ENCODE results near the gene PAPSS2. TPM values are rescaled to one million over a fixed set of nuclear protein-coding genes. Genes with fewer than 3 reads are reported as not detected.

The PAPSS2 gene
- total RNA-seq, 2 donors from 2014 or later: 20.4 to 22.1 TPM

DNA sequence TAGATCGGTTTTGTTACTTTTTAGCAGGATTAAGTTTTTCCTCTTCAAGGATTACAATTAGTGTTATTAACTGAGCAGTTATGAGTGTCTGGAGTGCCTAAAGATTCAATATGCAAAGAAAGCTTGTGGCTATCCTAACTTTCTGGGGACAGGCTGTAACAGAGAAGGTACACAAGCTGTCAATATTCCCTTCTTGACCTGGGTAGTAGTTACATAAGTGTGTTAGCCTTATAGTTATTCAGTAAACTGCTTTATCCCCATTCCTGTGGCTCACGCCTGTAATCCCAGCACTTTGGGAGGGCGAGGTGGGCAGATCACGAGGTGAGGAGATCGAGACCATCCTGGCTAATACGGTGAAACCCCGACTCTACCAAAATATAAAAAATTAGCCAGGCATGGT lies 126.7 kb downstream of the PAPSS2 start:
- no peak for ATAC-seq (ENCODE audit: insufficient number of reproducible peaks, low FRiP score, low read depth)
- Histone ChIP-seq H3K27me3 (replicated peaks; ENCODE audit: insufficient read depth) (no peaks in the 10 kb centered on the region), H3K4me1 (ENCODE audit: control insufficient read depth in 1 of 2, low read depth in 2 of 2) (peaks cover 8 to 11% of the 10 kb centered on the region in 2 donors), H3K4me3 (no peak overlapping the region), H3K27ac (no peak overlapping the region), H3K36me3 (peaks cover 6% of the 10 kb centered on the region), H3K9me3 (no peaks in the 10 kb centered on the region)
- DNase-seq (ENCODE audit: low spot score): no peak
- no peak for TF ChIP-seq CTCF (IDR thresholded peaks at IDR 0.05)

- H3K27me3 ChIP-seq (replicated peaks; ENCODE audit: insufficient read depth): no peaks in the 10 kb centered on the region
- peaks cover 3% of the 10 kb centered on the region for H3K36me3 ChIP-seq
- no peak for TF ChIP-seq CTCF (IDR thresholded peaks at IDR 0.05)
- ATAC-seq (ENCODE audit: insufficient number of reproducible peaks, low FRiP score, low read depth) (no peak), DNase-seq (ENCODE audit: low spot score) (no peak)
- no peak overlapping the region for H3K27ac ChIP-seq
- H3K4me3 ChIP-seq: no peak overlapping the region
- peaks cover 8 to 13% of the 10 kb centered on the region in 2 donors for H3K4me1 ChIP-seq (ENCODE audit: control insufficient read depth in 1 of 2, low read depth in 2 of 2)
- H3K9me3 ChIP-seq: no peaks in the 10 kb centered on the region
Measured at GRCh38 chr10:87790185-87790584, 130.5 kb downstream of the PAPSS2 start.

DNA sequence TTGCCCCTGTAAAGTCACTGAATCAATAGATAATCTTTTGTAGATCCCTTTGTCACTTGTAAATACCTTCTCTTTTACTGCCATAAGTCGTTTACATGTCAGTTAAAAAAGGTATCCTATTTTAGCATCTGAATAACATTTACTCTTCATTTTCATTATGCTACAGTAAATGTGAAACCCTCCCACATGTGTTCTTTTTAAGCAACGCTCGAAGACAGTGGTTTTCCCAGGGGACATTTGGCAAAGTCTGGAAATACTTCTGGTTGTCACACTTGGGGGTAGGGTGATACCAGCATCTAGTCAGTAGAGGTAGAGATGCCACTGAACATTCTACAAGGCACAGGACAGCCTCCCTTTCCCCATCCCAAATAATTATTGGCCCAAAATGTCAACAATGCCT lies 134.6 kb downstream of the PAPSS2 start:
- no peak for ATAC-seq (ENCODE audit: insufficient number of reproducible peaks, low FRiP score, low read depth)
- DNase-seq (ENCODE audit: low spot score): no peak
- Histone ChIP-seq H3K27me3 (replicated peaks; ENCODE audit: insufficient read depth) (no peaks in the 10 kb centered on the region), H3K27ac (no peak overlapping the region), H3K36me3 (no peaks in the 10 kb centered on the region), H3K9me3 (no peaks in the 10 kb centered on the region), H3K4me3 (no peak overlapping the region), H3K4me1 (ENCODE audit: control insufficient read depth in 1 of 2, low read depth in 2 of 2) (peaks cover 12% of the 10 kb centered on the region in 2 donors)
- no peak for TF ChIP-seq CTCF (IDR thresholded peaks at IDR 0.05)

Other genes with a start within 250 kb of the PAPSS2 start
- gene MINPP1, start 155.0 kb upstream of the PAPSS2 start, total RNA-seq: 10 to 100 TPM in 1 of 2 donors, 1 to 10 TPM in 1; 9.5 to 10.7 TPM
- 10 to 100 TPM; 25.3 to 29.1 TPM for gene ATAD1, start 158.3 kb downstream of the PAPSS2 start, total RNA-seq
- under 1 TPM; 0.14 TPM for gene KLLN, start 203.7 kb downstream of the PAPSS2 start, total RNA-seq
- 100 to 1,000 TPM; 146 to 168 TPM for gene PTEN, start 203.7 kb downstream of the PAPSS2 start, total RNA-seq

Measured in thoracic aorta (tissue), 2 donors.